Heart left ventricle (tissue), 16 donors: ENCODE results near the gene SULT4A1. TPM values are rescaled to one million over a fixed set of nuclear protein-coding genes. Genes with fewer than 3 reads are reported as not detected.
A peak's percentile ranks its signal among the peaks of the same experiment; 100 is the strongest.
"Not testable (repeated sequence)": the region's sequence is repeated elsewhere in the genome, so short reads cannot be mapped to it uniquely, and the experiment has no call there.

ENCODE experiments used
- ATAC-seq, 4 donors: fragments of 200-7000 bp; cut with Tn5 transposase; one replicate each; pipeline ENCODE4 v1.9.1; 2020 to 2022; ENCODE audit warnings: moderate library complexity in 4 of 4, mild to moderate bottlenecking in 3 of 4, moderate number of reproducible peaks in 1 of 4
- DNase-seq, 5 donors: peaks; one replicate each; pipeline ENCODE4 v3.0.0-alpha.2; 2020
- H3K27ac ChIP-seq, 12 donors: fragments of 200-600 bp; sonication (generic) in 4 of 12; one replicate each; pipeline versions ENCODE4 v1.5.0 to v1.8.0; 2016 to 2022; ENCODE audit warnings: mild to moderate bottlenecking in 2 of 12
- H3K27me3 ChIP-seq, 9 donors: fragments of 200-600 bp; sonication (generic) in 2 of 9; one replicate each; pipeline versions ENCODE4 v1.5.1 to v1.8.0; 2016 to 2022; ENCODE audit warnings: mild to moderate bottlenecking in 3 of 9
- H3K36me3 ChIP-seq, 9 donors: fragments of 200-600 bp; sonication (generic) in 2 of 9; one replicate each; pipeline versions ENCODE4 v1.5.0 to v1.8.0; 2018 to 2022; ENCODE audit warnings: mild to moderate bottlenecking in 2 of 9
- H3K4me1 ChIP-seq, 12 donors: fragments of 200-600 bp; sonication (generic) in 4 of 12; one replicate each; pipeline versions ENCODE4 v1.5.0 to v1.8.0; 2016 to 2022; ENCODE audit warnings: mild to moderate bottlenecking in 3 of 12
- H3K4me3 ChIP-seq, 12 donors: fragments of 200-600 bp; sonication (generic) in 4 of 12; one replicate each; pipeline versions ENCODE4 v1.5.0 to v1.8.0; 2017 to 2022; ENCODE audit warnings: mild to moderate bottlenecking in 9 of 12, moderate library complexity in 4 of 12
- H3K9me3 ChIP-seq, 12 donors: fragments of 200-600 bp; sonication (generic) in 4 of 12; one replicate each; pipeline versions ENCODE4 v1.5.0 to v1.8.0; 2016 to 2022; ENCODE audit warnings: mild to moderate bottlenecking in 1 of 12
- CTCF ChIP-seq, 12 donors: fragments of 200-600 bp; sonication (generic) in 4 of 12; IDR thresholded peaks; one replicate each; pipeline versions ENCODE4 v1.5.0 to v1.8.0; 2018 to 2022; ENCODE audit warnings: antibody characterized with exemption in 12 of 12, mild to moderate bottlenecking in 5 of 12
- POLR2A ChIP-seq, 2 donors: fragments of 450-650 bp; IDR thresholded peaks; one replicate each; pipeline ENCODE4 v1.6.1; 2017; ENCODE audit warnings: antibody characterized with exemption in 2 of 2, mild to moderate bottlenecking in 2 of 2, moderate library complexity in 2 of 2
- WGBS, 4 donors: extraction: QIAGEN DNeasy Blood & Tissue Kit in 2 of 4; methylation state at CpG; one replicate each; pipeline versions ENCODE4 v1.1.5 to v1.1.7; 2013 to 2018; 5-methylcytosine and 5-hydroxymethylcytosine counted together
- intact Hi-C, 10 donors: fragments of 100-400 bp; cut with DNase I; formaldehyde crosslinking; loops; one replicate each; pipeline versions ENCODE4 v1.11.1 to v1.14.2; 2022
- polyA plus RNA-seq, 2 donors: library from polyadenylated mRNA; stranded (reverse); fragments of 200-250 nt; gene quantifications; one replicate each; pipeline ENCODE4 v1.2.3, GENCODE V29; 2013
- total RNA-seq, 9 donors: library from RNA; depleted of rRNA in 2 of 9; stranded (reverse); fragments of >200 nt in 2 of 9; fragmentation: NEBNext Ultra II Directional in 3 of 9; extraction: Animal tissue kit (Norgen Biotek cat#: 25700) in 3 of 9; gene quantifications; one replicate each; pipeline versions ENCODE4 v1.1.0 to v1.2.4, GENCODE V29; 2016 to 2023
- donor health status: ischemic (EF 13 %, LVEDD 7.1; RV severe dilation, severe dysfunction).
- donor health status: healthy with polysubstance abuse.
- donor health status: DM: no; HTN: yes; CAD: no.
- donor health status: DM: no; HTN: no; CAD: no.
- donor health status: ischemic (EF 25% LVEDD 6.9; RV normal size, moderate dysfunction).
- donor health status: ischemic (EF 25% LVEDD 5.7; RV mildly dilated, moderate dysfunction).
- donor health status: healthy.
- donor health status: DM: yes; HTN: yes; CAD: no.
- donor health status: ischemic (EF 35%, LVEDD 5.7; RV mildly dilated, moderate dysfunction).
- donor health status: nonischemic (EF 11% LVEDD 7.7; RV severe dilation, severe dysfunction).
- donor health status: DM: yes; HTN: yes; CAD: no.
- donor health status: PGD.
- donor health status: ischemic (EF 29% LVEDD 5.4; RV normal size, mild dysfunction).
- donor health status: nonischemic (EF 23%, LVEDD 6.1; RV moderate dilation, normal function).

The SULT4A1 gene
- total and polyA plus RNA-seq, 11 donors: 0.07 to 0.92 (median 0.21) TPM; not detected in 6

GRCh38 chr22:43876866-43877509 lies 14.7 kb upstream of the SULT4A1 start:
- Histone ChIP-seq H3K9me3 (peaks cover 0 to 3% (median 0%) of the 10 kb centered on the region in 12 donors), H3K4me1 (no peaks in the 10 kb centered on the region), H3K27ac (no peak overlapping the region), H3K27me3 (peaks cover 0 to 57% (median 0%) of the 10 kb centered on the region in 9 donors), H3K4me3 (no peak overlapping the region), H3K36me3 (no peaks in the 10 kb centered on the region)
- 64 to 78% (median 72%) methylated on average over 5 of the region's 5 CpGs for WGBS, 4 donors
- no peak for TF ChIP-seq CTCF (IDR thresholded peaks at IDR 0.05)
- ATAC-seq: no peak
- no peak for DNase-seq
- intact Hi-C loops: no loop called here

GRCh38 chr22:43869799-43870198 lies 7.5 kb upstream of the SULT4A1 start:
- ATAC-seq (no peak), DNase-seq (no peak)
- Histone ChIP-seq H3K27ac (no peak overlapping the region), H3K27me3 (peaks cover 0 to 24% (median under 1%) of the 10 kb centered on the region in 9 donors), H3K4me3 (no peak overlapping the region), H3K4me1 (no peaks in the 10 kb centered on the region), H3K36me3 (no peaks in the 10 kb centered on the region), H3K9me3 (peaks cover 0 to 19% (median 3%) of the 10 kb centered on the region in 12 donors)
- intact Hi-C loops: no loop called here
- TF ChIP-seq CTCF (IDR thresholded peaks at IDR 0.05): no peak
- TF ChIP-seq POLR2A (IDR thresholded peaks at IDR 0.05): no peak
- WGBS, 4 donors: 84 to 90% (median 88%) methylated on average over 5 of the region's 5 CpGs

- whole genome bisulfite sequencing, 4 donors: 71 to 76% (median 75%) methylated on average over 4 of the region's 4 CpGs
- not testable (repeated sequence) for DNase-seq
These were observed 6.7 kb upstream of the SULT4A1 start for GRCh38 chr22:43869001-43869400.

GRCh38 chr22:43867839-43868635 lies 5.7 kb upstream of the SULT4A1 start:
- DNase-seq (peak; percentile 50 to 80 (median 54)), ATAC-seq (peak in 2 of 4 donors; percentile 42 to 67)
- Histone ChIP-seq H3K4me1 (no peaks in the 10 kb centered on the region), H3K36me3 (no peaks in the 10 kb centered on the region), H3K9me3 (peaks cover 0 to 19% (median 3%) of the 10 kb centered on the region in 12 donors), H3K4me3 (no peak overlapping the region), H3K27me3 (peaks cover 0 to 34% (median 12%) of the 10 kb centered on the region in 9 donors), H3K27ac (no peak overlapping the region)
- intact Hi-C loops: no loop called here
- TF ChIP-seq CTCF (IDR thresholded peaks at IDR 0.05) (no peak), POLR2A (IDR thresholded peaks at IDR 0.05) (no peak)
- 6 to 13% (median 10%) methylated on average over 11 of the region's 11 CpGs for WGBS, 4 donors

More at GRCh38 chr22:43869001-43869400, 6.7 kb upstream of the SULT4A1 start:
- peaks cover 0 to 25% (median 4%) of the 10 kb centered on the region in 9 donors for H3K27me3 ChIP-seq
- H3K4me1 ChIP-seq, intact Hi-C loops, H3K4me3 ChIP-seq, H3K36me3 ChIP-seq, H3K27ac ChIP-seq, ATAC-seq: not testable (repeated sequence)
- peaks cover 0 to 19% (median 3%) of the 10 kb centered on the region in 12 donors for H3K9me3 ChIP-seq
